Smooth muscle cell (in vitro differentiated cells): ENCODE data around the gene TLDC2. TPM values are rescaled to one million over a fixed set of nuclear protein-coding genes. Genes with fewer than 3 reads are reported as not detected.
A peak's percentile ranks its signal among the peaks of the same experiment; 100 is the strongest.

Source experiments
- DNase-seq: peaks from one replicate; lab custom pipeline; 2025; ENCODE audit not compliant: unreplicated experiment; lab: John Stamatoyannopoulos, UW
- H2AFZ ChIP-seq: fragments of 200-600 bp; sonication (generic); 2 replicates; pipeline ENCODE4 v1.6.0; 2016; ENCODE audit warnings: antibody characterized with exemption, low read depth, mild to moderate bottlenecking
- H3F3A ChIP-seq: fragments of 200-600 bp; sonication (generic); 2 replicates; pipeline ENCODE4 v1.6.0; 2017; ENCODE audit warnings: antibody characterized with exemption, low read depth
- H3K27ac ChIP-seq: fragments of 200-600 bp; sonication (generic); 2 replicates; pipeline ENCODE4 v1.5.1; 2016; ENCODE audit warnings: low read depth, mild to moderate bottlenecking
- H3K27me3 ChIP-seq: fragments of 200-600 bp; sonication (generic); 2 replicates; pipeline ENCODE4 v1.6.1; 2016; ENCODE audit warnings: low read depth, mild to moderate bottlenecking
- H3K36me3 ChIP-seq: fragments of 200-600 bp; sonication (generic); 2 replicates; pipeline ENCODE4 v1.5.1; 2016; ENCODE audit warnings: low read depth
- H3K4me1 ChIP-seq: fragments of 200-600 bp; sonication (generic); 2 replicates; pipeline ENCODE4 v1.5.1; 2016; ENCODE audit warnings: low read depth
- H3K4me2 ChIP-seq: fragments of 200-600 bp; sonication (generic); 2 replicates; pipeline ENCODE4 v1.6.0; 2016; ENCODE audit warnings: mild to moderate bottlenecking
- H3K4me3 ChIP-seq: fragments of 200-600 bp; sonication (generic); 2 replicates; pipeline ENCODE4 v1.5.1; 2016; ENCODE audit warnings: mild to moderate bottlenecking
- H3K79me2 ChIP-seq: fragments of 200-600 bp; sonication (generic); 2 replicates; pipeline ENCODE4 v1.6.0; 2016; ENCODE audit warnings: low read depth, mild to moderate bottlenecking
- H3K9ac ChIP-seq: fragments of 200-600 bp; sonication (generic); 2 replicates; pipeline ENCODE4 v1.6.0; 2016; ENCODE audit warnings: low read depth
- H3K9me3 ChIP-seq: fragments of 200-600 bp; sonication (generic); replicated peaks from 2 replicates; pipeline ENCODE4 v1.5.1; 2016; ENCODE audit warnings: low read depth
- H4K20me1 ChIP-seq: fragments of 200-600 bp; sonication (generic); 2 replicates; pipeline ENCODE4 v1.6.0; 2016; ENCODE audit warnings: low read depth
- CTCF ChIP-seq: fragments of 200-600 bp; sonication (generic); IDR thresholded peaks from 2 replicates; pipeline ENCODE4 v1.5.1; 2017; ENCODE audit warnings: borderline replicate concordance, mild to moderate bottlenecking, antibody characterized with exemption; ENCODE audit not compliant: insufficient read depth, poor library complexity, severe bottlenecking
- WGBS: methylation state at CpG from one replicate; pipeline ENCODE4 v1.1.7; 2016; ENCODE audit warnings: low lambda C conversion rate; 5-methylcytosine and 5-hydroxymethylcytosine counted together
- polyA plus RNA-seq: library from polyadenylated mRNA; unstranded; fragments of >200 nt; fragmentation: Nextera tagmentation; extraction: Ambion mirVana; gene quantifications from 2 replicates; pipeline ENCODE4 v1.2.1, GENCODE V29; 2016
- total RNA-seq: library from RNA; depleted of rRNA; stranded (reverse); fragments of >200 nt; gene quantifications from 2 replicates; pipeline ENCODE4 v1.2.3, GENCODE V29; 2014

TLDC2 gene
- total and polyA plus RNA-seq, 2 experiments from 2014 or later, result not detected

- H3K36me3 ChIP-seq, result no peaks in the 10 kb centered on the region
- TF ChIP-seq CTCF, result no peak
- H3K4me2 ChIP-seq, result peak overlapping the region; percentile 94
- no peaks in the 10 kb centered on the region for H3K9me3 ChIP-seq
- 7% methylated on average over 41 of the region's 45 CpGs for WGBS
- peaks cover 7% of the 10 kb centered on the region for H3F3A ChIP-seq
- no peak overlapping the region for H3K27ac ChIP-seq
- no peaks in the 10 kb centered on the region for H3K27me3 ChIP-seq
- peaks cover 52% of the 10 kb centered on the region for H4K20me1 ChIP-seq
- peak overlapping the region; percentile 73 for H2AFZ ChIP-seq
- H3K4me3 ChIP-seq, result peak overlapping the region; percentile 65
- peak overlapping the region; percentile 51 for H3K9ac ChIP-seq
- DNase-seq, result peak; percentile 40
- H3K79me2 ChIP-seq, result peaks cover 38% of the 10 kb centered on the region
- H3K4me1 ChIP-seq, result peaks cover 8% of the 10 kb centered on the region
These were observed 13.8 kb upstream of the TLDC2 start for GRCh38 chr20:36861875-36862801.

GRCh38 chr20:36862857-36863668, 12.9 kb upstream of the TLDC2 start:
- Histone ChIP-seq H3K9ac (no peak overlapping the region), H3K27ac (no peak overlapping the region), H3K27me3 (no peaks in the 10 kb centered on the region), H3K36me3 (no peaks in the 10 kb centered on the region), H3K4me3 (peak overlapping the region; percentile 65), H4K20me1 (peaks cover 43% of the 10 kb centered on the region), H3K9me3 (no peaks in the 10 kb centered on the region), H3F3A (peaks cover under 1% of the 10 kb centered on the region), H3K79me2 (peaks cover 38% of the 10 kb centered on the region), H2AFZ (no peak overlapping the region), H3K4me2 (peak overlapping the region; percentile 94), H3K4me1 (peaks cover 8% of the 10 kb centered on the region)
- no peak for DNase-seq
- no peak for TF ChIP-seq CTCF
- WGBS, result 1% methylated on average over 50 of the region's 129 CpGs

DNA sequence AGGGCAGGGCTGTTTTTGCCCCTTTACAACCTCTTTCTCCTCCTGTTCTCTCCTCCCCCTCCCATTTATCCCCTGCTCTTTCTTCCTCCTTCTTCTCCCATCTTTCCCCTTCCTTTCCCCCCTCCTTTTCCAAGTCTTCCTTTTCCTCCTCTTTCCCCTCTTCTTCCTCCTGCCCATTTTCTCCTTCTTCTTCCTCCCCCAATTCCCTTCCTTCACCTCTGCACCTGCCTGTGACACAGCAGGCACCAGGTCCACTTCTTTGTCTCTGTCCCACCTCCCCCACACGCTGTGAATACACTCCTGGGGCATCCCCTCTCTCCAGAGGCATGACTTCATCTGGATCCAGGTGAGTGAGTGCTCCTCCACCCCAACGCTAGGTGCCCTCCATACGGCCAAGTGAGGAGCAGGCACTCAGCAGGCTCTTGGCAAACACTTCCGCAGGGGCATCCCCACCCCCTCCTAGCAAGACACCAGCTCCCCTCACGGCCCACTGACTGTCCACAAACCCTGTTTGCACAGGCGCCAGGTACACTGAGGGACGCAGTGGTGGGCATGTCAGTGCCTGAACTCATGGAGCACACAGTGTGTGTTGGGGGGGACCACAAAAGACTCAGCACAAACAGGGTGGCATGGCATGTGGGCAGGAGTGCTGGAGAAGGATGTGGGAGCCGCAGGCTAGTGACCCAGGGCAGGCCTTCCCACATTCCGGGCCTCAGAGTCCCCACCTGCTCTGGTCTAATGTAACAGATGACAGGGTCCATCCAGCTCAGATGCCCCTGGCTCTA, 10.7 kb upstream of the TLDC2 start:
- Histone ChIP-seq H3F3A (no peaks in the 10 kb centered on the region), H3K9me3 (no peaks in the 10 kb centered on the region), H3K27me3 (no peaks in the 10 kb centered on the region), H3K4me2 (no peak overlapping the region), H4K20me1 (peaks cover 23% of the 10 kb centered on the region), H3K4me3 (no peak overlapping the region), H3K79me2 (peaks cover 22% of the 10 kb centered on the region), H3K27ac (no peak overlapping the region), H2AFZ (no peak overlapping the region), H3K36me3 (no peaks in the 10 kb centered on the region), H3K4me1 (peaks cover 8% of the 10 kb centered on the region), H3K9ac (no peak overlapping the region)
- 78% methylated on average over 9 of the region's 9 CpGs for WGBS
- no peak for TF ChIP-seq CTCF
- DNase-seq, result no peak
